RCC 7860 (cell line): Measurements from ENCODE around the gene SETD2.

ENCODE experiments used
- DNase-seq: peaks from one replicate; pipeline ENCODE4 v3.0.0-alpha.2; 2015; ENCODE audit warnings: low spot score
- FAIRE-seq: peaks from 2 replicates; lab custom pipeline; 2012; peaks lifted over from hg19 to GRCh38; lab: Jason Lieb, UNC

SETD2 gene

DNA sequence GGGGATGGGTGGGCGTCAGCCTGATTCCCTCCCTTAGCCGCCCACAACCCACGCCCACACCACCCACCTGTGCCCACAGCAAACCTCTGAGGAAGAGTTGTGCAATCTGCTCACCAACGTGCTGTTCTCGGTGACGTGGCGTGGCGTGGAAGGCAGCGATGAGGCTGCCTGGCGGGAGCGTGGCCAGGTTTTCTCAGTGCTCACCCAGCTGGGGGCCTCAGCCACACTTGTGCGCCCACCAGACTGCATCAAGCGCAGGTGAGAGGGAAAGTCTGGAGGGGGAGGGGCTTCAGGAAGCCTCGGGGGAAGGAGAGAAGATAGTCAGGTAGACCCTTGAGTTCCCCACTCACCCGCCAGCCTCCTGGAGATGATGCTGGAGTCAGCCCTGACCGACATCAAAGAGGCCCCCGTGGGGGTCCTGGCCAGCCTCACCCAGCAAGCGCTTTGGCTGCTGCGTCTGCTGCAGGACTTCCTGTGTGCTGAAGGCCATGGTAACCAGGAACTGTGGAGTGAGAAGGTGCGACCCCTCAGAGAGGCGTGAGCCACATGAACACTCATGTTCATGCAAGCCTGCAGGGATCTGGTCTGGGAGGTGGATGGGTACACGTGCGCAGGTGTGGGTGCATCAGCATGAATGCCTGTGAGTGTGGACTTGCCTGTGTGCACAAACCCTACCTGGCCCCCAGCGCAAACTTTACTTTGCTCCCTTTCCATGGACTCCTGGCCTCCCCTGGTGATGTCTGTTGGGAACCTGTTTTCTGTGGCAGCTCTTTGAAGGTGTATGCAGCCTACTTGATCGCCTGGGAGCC is 162.8 kb downstream of the SETD2 start:
- FAIRE-seq (no peak), DNase-seq (no peak)

DNA sequence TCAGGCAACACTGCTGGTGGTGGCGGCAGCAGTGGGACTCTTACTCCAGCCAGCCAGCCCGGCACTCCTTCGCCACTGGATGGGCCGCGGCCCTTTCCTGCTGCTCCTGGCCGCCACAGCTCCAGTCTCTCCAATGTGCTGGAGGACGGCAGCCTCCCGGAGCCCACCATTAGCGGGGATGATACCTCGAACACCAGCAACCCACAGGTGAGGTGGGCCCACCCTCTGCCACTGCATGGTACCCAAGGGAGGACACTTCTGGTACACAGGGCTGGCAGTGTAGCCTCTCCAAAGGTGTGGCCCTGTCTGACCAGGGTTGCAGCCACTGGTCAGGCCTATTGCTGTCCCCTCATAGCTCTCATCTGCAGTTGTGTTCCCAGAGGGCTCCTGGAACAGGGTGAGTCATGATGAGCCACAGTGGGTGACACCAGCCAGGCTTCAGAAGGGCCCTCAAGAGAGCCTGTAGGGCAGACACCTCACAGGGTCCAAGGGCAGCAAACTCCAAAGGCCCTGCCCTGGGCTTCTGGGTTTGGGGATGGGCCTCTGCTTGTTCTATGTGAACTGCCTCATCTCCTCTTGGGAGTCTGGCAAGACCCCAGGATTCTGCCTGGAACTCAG is 163.6 kb downstream of the SETD2 start:
- DNase-seq (peak; percentile 46), FAIRE-seq (no peak)

DNA sequence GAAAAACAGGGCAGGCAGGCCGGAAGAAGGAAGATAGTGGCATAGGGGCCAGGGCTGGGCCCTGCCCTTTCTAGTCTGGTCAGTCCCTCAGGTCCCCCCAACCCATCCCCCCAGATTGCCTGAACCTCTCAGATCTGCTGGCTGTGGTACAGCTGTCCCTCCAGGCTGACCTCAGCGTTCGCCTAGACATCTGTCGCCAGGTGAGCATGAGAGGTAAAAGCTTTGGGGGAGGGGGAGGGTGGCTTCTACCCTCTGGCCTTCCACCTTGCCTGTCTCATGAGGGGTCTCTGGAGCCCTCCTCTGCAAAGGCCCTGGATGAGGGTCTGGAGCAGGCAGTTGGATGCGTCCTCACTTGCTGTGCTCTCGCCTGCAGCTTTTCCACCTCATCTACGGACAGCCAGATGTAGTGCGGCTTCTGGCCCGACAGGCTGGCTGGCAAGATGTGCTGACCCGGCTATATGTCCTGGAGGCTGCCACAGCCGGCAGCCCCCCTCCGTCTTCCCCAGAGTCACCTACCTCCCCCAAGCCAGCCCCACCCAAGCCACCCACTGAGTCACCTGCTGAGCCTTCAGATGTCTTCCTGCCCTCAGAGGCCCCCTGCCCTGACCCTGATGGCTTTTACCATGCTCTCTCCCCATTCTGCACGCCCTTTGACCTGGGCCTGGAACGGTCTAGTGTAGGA is 164.3 kb downstream of the SETD2 start:
- no peak for FAIRE-seq
- no peak for DNase-seq

DNA sequence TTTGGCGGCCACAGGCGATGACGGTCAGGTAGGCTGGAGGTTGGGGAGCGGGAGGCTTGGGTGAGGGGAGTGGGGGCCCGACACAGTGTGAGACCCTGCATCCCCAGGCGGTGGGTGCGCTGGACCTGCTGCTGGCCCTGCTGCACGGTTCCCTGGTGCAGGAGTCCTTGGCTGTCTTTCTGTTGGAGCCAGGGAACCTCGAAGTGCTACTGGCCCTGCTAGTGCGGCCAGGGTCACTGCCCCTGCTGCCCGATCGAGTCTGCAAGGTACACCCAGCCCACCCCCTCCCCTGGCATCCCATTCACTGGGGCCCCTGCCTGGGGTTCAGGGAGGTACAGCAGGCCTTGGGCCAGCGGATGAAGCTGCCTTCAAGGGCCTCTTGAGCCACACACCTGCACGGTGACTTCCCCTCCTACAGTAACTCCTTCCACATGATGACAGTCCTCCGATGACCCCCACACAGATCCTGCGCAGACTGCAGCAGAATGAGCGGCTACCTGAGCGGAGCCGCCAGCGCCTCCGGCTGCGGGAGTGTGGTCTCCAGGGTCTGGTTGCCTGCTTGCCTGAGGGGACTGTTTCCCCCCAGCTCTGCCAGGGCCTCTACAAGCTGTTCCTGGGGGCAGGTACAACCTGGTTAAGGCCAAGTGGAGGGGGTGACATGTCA is 164.9 kb downstream of the SETD2 start:
- DNase-seq (no peak), FAIRE-seq (no peak)

DNA sequence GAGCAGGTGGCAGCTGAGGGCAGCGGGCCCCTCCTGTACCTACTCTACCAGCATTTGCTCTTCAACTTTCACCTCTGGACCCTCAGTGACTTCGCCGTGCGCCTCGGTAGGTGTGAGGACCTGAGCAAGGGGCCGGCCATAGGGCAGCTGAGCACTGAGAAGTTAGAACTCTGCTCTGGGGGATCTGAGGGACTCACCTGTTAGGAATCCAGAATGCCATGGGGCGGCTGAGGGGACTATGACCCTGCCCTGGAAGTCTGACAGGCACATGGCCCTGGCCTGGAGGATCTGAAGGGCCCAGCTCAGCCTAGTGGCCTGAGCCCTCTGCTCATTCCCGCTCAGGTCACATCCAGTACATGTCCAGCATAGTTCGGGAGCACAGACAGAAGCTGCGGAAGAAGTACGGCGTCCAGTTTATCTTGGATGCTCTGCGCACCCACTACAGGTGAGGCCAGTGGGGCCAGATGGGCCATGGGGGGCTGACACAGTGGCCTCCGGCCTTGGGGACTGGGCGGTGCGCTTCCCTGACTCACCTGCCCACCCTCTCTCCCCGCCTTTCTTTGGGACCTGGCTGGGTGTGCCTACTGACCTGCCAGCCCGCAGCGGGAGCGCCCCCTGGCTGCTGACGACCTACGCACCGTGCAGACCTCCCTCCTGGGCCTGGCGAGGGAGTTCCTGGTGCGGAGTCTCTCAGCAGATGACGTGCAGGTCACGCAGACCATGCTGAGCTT is 165.6 kb downstream of the SETD2 start:
- FAIRE-seq (no peak), DNase-seq (peak; percentile 25)

DNA sequence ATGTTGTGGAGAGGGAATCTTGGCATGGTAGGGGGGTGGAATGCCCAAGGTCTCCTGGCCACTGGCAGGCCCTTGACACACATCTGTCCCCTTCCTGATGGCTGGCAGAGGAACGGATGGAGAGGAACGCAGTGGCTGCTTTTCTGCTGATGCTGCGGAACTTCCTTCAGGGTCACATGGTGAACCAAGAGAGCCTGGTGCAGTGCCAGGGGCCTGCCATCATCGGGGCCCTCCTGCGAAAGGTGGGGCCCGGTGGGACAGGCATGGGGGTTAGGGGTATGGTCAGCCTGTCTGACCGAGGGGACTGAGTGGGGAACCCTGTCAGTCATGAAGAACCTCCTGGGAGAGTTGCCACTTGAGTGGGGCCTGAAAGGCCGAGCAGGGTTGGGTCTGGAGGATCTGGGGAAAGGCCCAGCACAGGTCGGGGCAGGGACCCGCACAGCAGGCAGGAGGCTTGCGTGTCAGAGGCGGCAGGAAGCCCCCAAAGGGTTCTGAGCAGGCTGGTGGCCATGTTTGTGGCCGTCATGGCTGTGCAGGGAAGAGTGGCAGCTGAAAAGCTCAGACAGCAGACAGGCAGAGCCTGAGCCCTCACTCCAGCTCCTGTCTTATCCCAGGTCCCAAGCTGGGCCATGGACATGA is 166.3 kb downstream of the SETD2 start:
- DNase-seq (no peak), FAIRE-seq (no peak)

DNA sequence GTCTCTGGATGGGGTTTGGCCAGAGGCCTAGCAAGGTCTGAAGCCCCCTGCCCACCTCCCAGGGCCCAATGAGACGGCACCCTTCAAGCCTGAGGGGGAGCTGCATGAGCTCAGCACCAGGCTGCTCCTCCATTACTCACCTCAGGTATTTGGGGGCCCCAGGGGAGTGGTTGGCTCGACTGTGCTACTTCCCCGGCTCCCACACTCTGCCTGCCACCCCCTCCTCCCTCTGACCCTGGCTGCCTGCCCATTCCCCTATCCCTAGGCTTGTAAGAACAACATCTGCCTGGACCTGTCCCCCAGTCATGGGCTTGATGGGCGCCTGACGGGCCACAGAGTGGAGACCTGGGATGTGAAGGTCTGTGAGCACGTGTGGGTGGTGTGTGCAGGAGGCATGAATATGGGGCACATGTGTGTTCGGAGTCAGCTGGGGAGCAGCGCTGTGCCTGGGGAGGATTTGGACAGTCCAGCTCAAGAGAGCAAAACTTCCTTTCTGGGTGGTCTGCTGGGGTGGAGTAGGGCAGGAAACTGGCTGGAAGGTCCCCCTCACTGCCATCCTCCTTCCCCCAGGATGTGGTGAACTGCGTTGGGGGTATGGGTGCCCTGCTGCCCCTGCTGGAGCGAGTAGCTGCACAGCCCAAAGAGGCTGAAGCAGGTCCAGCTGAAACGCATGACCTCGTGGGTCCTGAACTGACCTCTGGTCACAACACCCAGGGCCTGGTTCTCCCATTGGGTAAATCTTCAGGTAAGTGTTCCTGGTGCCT is 167.0 kb downstream of the SETD2 start:
- DNase-seq, result no peak
- no peak for FAIRE-seq

DNA sequence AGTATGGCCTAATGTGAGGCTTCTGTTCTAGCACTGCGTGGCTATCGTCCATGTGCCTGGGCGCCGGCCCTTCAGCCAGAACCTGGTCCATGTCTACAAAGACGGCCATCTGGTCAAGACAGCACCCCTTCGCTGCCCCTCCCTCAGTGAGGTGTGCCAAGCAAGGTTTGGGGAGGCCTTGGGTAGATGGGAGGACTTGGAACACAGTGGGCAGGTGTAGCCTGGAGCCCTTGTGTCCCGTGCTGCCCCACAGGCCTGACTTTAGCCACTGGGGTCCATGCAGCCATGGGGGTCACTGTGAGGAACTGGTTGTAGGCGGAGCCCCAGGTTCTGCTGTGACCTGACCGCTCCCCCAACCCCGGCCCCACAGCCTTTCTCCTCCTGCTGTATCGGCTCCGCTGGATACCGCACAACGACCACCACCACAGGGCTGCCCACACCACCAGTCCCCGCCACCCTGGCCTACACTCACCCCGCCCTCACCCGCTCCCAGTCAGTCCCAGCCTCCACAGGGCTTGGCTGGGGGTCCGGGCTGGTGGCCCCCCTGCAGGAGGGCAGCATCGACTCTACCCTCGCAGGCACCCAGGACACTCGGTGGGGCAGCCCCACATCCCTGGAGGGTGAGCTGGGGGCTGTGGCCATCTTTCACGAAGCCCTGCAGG is 167.9 kb downstream of the SETD2 start:
- DNase-seq (no peak), FAIRE-seq (no peak)

DNA sequence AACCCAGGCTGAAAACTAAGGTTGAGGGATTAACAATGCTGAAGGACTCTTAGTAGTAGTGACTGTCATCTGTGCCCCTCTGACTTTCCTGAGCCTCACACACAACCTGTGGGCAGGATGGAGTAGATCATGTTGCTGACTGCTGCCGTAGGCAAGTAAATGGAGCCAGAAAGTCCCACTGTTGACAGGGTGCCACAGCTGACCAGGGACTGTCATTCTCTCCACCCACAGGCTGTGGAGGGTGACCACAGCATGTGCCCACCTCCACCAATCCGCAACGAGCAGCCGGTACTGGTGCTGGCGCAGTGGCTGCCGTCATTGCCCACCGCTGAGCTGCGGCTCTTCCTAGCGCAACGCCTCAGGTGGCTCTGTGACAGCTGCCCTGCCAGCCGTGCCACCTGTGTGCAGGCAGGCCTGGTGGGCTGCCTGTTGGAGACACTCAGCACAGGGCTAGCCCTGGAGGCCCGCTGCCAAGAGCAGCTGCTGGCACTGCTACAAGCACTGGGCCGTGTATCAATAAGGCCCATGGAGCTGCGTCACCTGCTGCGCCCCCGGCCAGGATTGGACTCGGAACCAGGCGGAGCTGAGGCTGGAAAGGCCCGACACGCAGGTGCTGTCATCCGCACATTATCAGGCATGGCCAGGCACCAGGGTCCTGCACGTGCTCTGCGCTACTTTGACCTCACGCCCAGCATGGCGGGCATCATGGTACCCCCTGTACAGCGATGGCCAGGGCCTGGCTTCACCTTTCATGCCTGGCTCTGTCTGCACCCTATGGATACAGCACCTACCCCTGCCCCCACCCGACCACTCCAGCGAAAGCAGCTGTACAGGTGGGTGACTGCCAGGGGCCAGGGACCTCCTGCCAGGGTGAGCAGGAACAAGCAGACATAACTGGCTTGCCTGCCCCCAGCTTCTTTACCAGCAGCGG is 168.8 kb downstream of the SETD2 start:
- DNase-seq, result no peak

DNA sequence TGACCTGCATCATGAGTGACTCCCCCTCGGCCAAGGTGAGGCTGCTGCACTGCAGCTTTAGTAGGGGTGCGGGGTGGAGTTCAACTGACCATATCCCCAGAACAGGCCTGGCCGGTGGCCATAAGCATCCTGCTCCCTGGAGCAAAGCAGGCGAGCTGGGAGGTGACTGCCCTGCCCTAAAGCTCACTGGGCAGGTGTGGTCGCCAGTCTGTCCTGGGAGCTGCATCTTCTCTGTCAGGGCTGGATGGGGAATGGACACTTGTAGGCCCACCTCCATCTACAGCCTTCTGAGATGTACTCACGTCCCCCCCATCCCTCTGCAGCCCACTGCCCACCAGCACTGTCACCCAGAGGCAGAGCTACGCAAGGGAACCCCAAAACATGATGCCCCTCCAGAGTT is 169.9 kb downstream of the SETD2 start:
- FAIRE-seq, result no peak
- no peak for DNase-seq

More for the DNA sequence above, 168.8 kb downstream of the SETD2 start:
- FAIRE-seq, result no peak

DNA sequence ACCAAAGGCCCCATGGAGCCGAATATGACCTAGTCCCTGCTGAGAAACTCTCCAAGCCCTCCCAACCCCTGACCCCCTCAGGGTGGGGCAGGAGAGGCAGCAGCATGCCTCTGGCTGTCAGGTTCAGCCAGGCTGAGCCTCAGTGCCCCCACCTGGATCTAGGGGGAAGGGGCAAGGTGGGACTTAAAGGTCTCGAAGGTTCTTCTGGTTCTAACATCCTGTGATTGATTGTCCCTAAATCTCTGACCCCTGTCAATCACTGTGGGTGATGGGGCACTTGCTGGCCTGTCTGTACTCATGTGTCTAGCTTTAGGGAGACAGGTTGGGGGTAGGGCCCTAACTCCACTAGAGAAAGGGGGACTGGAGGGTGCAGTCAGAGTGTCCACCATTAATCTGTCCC is 170.6 kb downstream of the SETD2 start:
- DNase-seq (no peak), FAIRE-seq (no peak)

DNA sequence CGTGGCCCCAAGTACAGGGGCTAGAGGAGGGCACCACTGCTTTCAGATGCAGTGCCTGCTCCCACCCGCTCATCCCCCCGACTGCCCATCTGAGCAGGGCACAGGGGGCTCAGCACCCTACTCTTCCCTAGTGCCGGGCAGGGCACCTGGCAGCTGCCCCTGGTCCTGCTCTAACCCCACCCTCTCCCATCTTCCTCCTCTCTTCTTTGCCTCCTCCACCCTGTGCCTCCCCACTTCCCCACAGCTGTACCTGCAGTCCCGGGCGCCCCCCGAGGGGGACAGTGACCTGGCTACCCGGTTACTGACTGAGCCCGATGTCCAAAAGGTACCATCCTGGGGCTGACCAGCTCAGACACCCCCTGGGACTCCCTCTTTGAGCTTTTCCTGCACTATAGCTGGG is 171.7 kb downstream of the SETD2 start:
- DNase-seq (no peak), FAIRE-seq (no peak)

DNA sequence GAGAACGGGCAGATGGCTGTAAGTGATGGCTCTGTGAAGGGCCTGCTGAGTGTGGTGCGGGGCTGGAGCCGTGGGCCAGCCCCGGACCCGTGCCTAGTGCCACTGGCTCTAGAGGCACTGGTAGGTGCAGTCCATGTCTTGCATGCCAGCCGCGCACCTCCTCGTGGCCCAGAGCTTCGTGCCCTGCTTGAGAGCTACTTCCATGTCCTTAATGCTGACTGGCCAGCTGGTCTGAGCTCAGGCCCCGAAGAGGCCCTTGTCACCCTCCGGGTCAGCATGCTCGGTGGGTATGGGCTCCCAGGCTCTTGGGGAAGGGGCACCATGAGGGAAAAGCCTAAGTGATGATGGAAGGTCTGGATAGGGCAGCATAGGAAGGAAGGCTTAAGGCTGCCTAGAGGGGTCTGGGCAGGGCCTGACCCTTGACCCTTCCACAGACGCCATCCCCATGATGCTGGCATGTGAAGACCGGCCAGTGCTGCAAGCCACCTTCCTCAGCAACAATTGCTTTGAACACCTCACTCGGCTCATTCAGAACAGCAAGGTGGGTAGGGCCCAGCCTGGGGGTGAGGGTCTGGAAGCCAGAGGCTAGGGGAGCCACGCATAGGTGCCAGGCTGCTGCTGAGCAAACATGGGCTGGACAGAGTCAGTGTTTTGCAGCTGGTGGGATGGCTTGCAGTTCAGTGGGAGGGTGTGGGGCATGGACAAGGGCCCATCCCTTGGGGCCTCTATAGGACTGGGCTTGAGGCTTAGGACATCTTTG is 172.3 kb downstream of the SETD2 start:
- no peak for DNase-seq
- FAIRE-seq, result no peak

DNA sequence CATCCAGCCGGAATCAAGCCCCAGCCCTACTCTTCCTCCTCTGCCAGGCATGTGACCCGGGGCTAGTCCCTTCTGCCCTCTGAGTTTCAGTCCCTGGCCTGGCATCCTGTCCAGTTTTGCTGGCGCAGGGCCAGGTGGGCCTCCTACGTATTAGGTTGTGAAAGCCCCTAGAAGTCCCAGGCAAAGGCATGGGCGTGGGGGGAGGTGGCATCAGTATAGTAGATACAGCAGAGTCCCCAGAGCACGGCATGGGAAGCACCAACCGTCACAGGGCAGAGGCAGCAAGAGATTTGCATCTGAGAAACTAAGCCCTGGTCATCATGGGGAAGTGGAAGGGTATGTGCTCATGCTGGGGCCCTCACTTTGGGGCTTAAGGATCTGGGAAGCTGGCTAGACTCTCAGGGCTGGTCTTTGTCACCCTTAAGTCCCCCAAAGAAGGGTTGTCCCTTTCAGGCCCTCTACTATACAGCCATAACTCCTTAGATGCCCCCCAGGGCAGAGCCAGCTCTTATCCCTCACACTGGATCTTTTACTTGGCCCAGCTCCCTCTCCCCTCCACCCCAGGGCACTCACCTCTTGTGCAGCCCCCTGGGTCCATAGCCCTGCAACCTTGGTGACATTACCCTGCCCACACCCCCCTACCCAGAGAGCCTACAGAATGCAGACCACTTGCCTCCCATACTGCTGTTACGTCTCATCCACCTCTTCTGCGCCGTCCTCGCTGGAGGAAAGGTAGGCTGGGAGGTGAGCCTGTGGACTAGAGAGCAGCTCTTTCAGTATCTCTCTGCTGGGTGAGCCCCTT is 173.1 kb downstream of the SETD2 start:
- DNase-seq, result no peak
- no peak for FAIRE-seq

DNA sequence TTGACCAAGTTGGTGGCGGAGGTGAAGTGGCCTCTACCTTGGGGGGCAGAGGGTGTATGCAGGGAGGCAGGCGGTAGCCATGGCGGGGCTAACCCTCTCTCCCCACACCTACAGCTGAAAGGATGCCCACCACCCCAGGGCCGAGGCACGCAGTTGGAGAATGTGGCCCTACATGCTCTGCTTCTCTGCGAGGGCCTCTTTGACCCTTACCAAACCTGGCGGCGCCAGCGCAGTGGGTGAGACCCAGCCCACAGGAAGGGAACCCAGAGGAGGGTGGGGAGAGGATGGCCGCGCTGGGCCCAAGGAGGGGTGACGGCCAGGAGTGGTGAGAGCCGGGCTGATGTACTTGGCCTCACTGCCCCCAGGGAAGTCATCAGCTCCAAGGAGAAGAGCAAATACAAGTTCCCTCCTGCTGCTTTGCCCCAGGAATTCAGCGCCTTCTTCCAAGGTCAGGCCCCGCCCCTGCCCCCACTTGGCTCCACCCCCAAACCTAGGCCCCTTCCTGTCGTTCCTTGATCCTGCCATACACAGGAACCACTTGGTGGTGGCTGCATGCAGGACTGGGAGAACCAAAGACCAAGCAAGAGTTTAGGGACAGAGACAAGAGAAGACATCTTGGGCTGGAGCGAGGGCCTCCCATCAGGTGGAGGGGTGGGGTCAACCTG is 174.6 kb downstream of the SETD2 start:
- no peak for DNase-seq
- FAIRE-seq, result no peak

DNA sequence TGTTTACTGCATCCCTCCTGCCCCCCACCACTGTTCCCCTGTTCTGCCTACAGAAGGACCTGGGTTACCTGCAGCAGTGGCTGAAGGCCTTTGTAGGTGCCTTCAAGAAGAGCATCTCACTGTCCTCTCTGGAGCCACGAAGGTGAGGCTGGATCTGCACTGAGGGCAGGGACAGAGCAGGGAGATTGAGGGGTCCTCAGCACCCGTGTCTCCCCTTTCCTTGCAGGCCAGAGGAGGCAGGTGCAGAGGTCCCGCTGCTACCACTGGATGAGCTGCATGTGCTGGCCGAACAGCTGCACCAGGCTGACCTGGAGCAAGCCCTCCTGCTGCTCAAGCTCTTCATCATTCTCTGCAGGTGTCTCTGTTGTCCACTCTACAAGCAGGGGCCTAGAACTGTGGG is 175.3 kb downstream of the SETD2 start:
- no peak for FAIRE-seq
- DNase-seq, result no peak
